K562 (cell line): ENCODE data around the gene WBP1. TPM values are rescaled to one million over a fixed set of nuclear protein-coding genes. Genes with fewer than 3 reads are reported as not detected.

ENCODE experiments used
- ARID2 ChIP-seq: fragments of 450-650 bp; IDR thresholded peaks from 2 replicates; pipeline ENCODE4 v1.6.1; 2017; ENCODE audit warnings: antibody characterized with exemption, mild to moderate bottlenecking
- ATF6 ChIP-seq: sonication (generic); formaldehyde crosslinking; IDR thresholded peaks from 2 replicates; pipeline ENCODE4 v1.4.0; 2020; ENCODE audit warnings: mild to moderate bottlenecking, missing genetic modification reagents
- CHAMP1 ChIP-seq: fragments of 450-650 bp; IDR thresholded peaks from 2 replicates; pipeline ENCODE4 v1.6.1; 2016; ENCODE audit warnings: mild to moderate bottlenecking
- CHD2 ChIP-seq: IDR thresholded peaks from 2 replicates; pipeline ENCODE4 v1.6.1; 2011; ENCODE audit warnings: low read depth, low read length
- ILF3 ChIP-seq: fragments of 450-650 bp; IDR thresholded peaks from 2 replicates; pipeline ENCODE4 v1.6.1; 2018; ENCODE audit warnings: antibody characterized with exemption, mild to moderate bottlenecking, moderate library complexity, borderline replicate concordance
- MBD2 ChIP-seq: sonication (generic); IDR thresholded peaks from 2 replicates; pipeline ENCODE4 v1.6.1; 2016; ENCODE audit warnings: low read depth, borderline replicate concordance
- NBN ChIP-seq: fragments of 450-650 bp; IDR thresholded peaks from 2 replicates; pipeline ENCODE4 v1.6.1; 2016; ENCODE audit warnings: low read depth, mild to moderate bottlenecking
- NFRKB ChIP-seq: fragments of 450-650 bp; IDR thresholded peaks from 2 replicates; pipeline ENCODE4 v1.6.1; 2016; ENCODE audit warnings: low read depth
- NR0B1 ChIP-seq: fragments of 450-650 bp; IDR thresholded peaks from one replicate; pipeline ENCODE4 v1.6.1; 2018; ENCODE audit warnings: mild to moderate bottlenecking, moderate library complexity; ENCODE audit not compliant: partially characterized antibody
- PPARD ChIP-seq: fragments of 250-450 bp; sonication (Bioruptor Pico); IDR thresholded peaks from 2 replicates; pipeline ENCODE4 v1.8.0; 2022; ENCODE audit warnings: inconsistent platforms, mild to moderate bottlenecking, moderate library complexity
- SMAD4 ChIP-seq: fragments of 250-450 bp; sonication (Bioruptor Pico); conservative IDR thresholded peaks from 2 replicates; pipeline ENCODE4 v1.8.0; 2021; ENCODE audit warnings: inconsistent platforms, mild to moderate bottlenecking, moderate library complexity
- SMARCC2 ChIP-seq: fragments of 450-650 bp; IDR thresholded peaks from 2 replicates; pipeline ENCODE4 v1.6.1; 2017; ENCODE audit warnings: antibody characterized with exemption, moderate library complexity, mild to moderate bottlenecking, low read depth
- TAF1 ChIP-seq: IDR thresholded peaks from 2 replicates; pipeline ENCODE4 v1.6.1; 2011; ENCODE audit warnings: mild to moderate bottlenecking, low read length, moderate library complexity; ENCODE audit not compliant: insufficient read depth, control insufficient read depth, severe bottlenecking; ENCODE audit errors: extremely low read depth
- VEZF1 ChIP-seq: fragments of 200-800 bp; sonication (Bioruptor generic); IDR thresholded peaks from 2 replicates; pipeline ENCODE4 v1.6.1; 2017; ENCODE audit warnings: missing genetic modification characterization, missing compliant biosample characterization
- ZBTB34 ChIP-seq: fragments of 250-450 bp; sonication (Bioruptor Pico); IDR thresholded peaks from 2 replicates; pipeline ENCODE4 v1.8.0; 2021; ENCODE audit warnings: mild to moderate bottlenecking, moderate library complexity
- ZKSCAN1 ChIP-seq: fragments of 150-350 bp; IDR thresholded peaks from 2 replicates; pipeline ENCODE4 v1.6.1; 2016; ENCODE audit warnings: low read depth, low read length
- ZNF121 ChIP-seq: sonication (generic); formaldehyde crosslinking; conservative IDR thresholded peaks from 2 replicates; pipeline ENCODE4 v1.8.0; 2022; ENCODE audit warnings: missing genetic modification reagents
- ZNF324 ChIP-seq: fragments of 250-450 bp; sonication (Bioruptor Pico); IDR thresholded peaks from 2 replicates; pipeline ENCODE4 v1.4.0; 2020; ENCODE audit warnings: mild to moderate bottlenecking
- ZNF695 ChIP-seq: fragments of 450-650 bp; formaldehyde crosslinking; IDR thresholded peaks from 2 replicates; pipeline ENCODE4 v1.4.0; 2020; ENCODE audit warnings: mild to moderate bottlenecking, moderate library complexity
- polyA plus RNA-seq, 8 experiments: library from polyadenylated mRNA; depleted of rRNA in 4 of 8; stranded (reverse) in 5 of 8; unstranded in 3 of 8; fragments of >200 nt; fragmentation: Nextera tagmentation in 2 of 8; fragmentation: Illumina TruSeq in 1 of 8; extraction: Ambion mirVana in 2 of 8; extraction: Trizol in 1 of 8; gene quantifications; 2 replicates each; pipeline versions ENCODE4 v1.2.1 to v1.2.3, GENCODE V29; 2011 to 2014; ENCODE audit warnings: inconsistent platforms in 1 of 8, missing spikeins in 1 of 8
- total RNA-seq, 7 experiments: library from RNA; depleted of rRNA in 6 of 7; stranded (reverse); fragments of >200 nt in 6 of 7; fragmentation: Illumina TruSeq in 2 of 7; extraction: Trizol in 2 of 7; gene quantifications; 2 replicates each; pipeline versions ENCODE4 v1.2.1 to v1.2.3, GENCODE V29; 2011 to 2021; ENCODE audit warnings: low replicate concordance in 1 of 7

The WBP1 gene
- total and polyA plus RNA-seq, 9 of the 15 experiments (the other 6 are each of a cell fraction or from before 2014, with no cell fraction given) = 1.9 to 27.7 (median 14.2) TPM

- TF ChIP-seq VEZF1 (CRISPR knock-in tag) = peak; percentile 45
- peak; percentile 68 for TF ChIP-seq NFRKB
- TF ChIP-seq ZNF121 (CRISPR knock-in tag) = no peak
- TF ChIP-seq NR0B1 = no peak
- TF ChIP-seq CHAMP1 = no peak
- TF ChIP-seq SMAD4 (CRISPR knock-in tag) = peak; percentile 89; the same call in 1 of the 2 replicates
- peak; percentile 36; the same call in 1 of the 2 replicates for TF ChIP-seq ARID2
- no peak for TF ChIP-seq ZBTB34
- no peak for TF ChIP-seq ZNF324 (CRISPR knock-in tag)
- no peak for TF ChIP-seq ZNF695 (CRISPR knock-in tag)
- TF ChIP-seq ATF6 (CRISPR knock-in tag) = no peak; the same call in 1 of the 2 replicates
- TF ChIP-seq PPARD (CRISPR knock-in tag) = no peak
- no peak for TF ChIP-seq SMARCC2
- TF ChIP-seq NBN = 0 out of 2 replicates have a peak, but pooled peaks have one; percentile 20
- no peak for TF ChIP-seq CHD2
- TF ChIP-seq MBD2 = no peak
- TF ChIP-seq ZKSCAN1 = peak; percentile 43; the same call in 1 of the 2 replicates
- no peak; the same call in 1 of the 2 replicates for TF ChIP-seq ILF3
- peak; percentile 54 for TF ChIP-seq TAF1
Observed at GRCh38 chr2:74502720-74503505, 44.7 kb downstream of the WBP1 start (continued).
